HepG2 (cell line): ENCODE data around the gene SIRPA. TPM values are rescaled to one million over a fixed set of nuclear protein-coding genes. Genes with fewer than 3 reads are reported as not detected.
A peak's percentile ranks its signal among the peaks of the same experiment; 100 is the strongest.

Experiments
- AHDC1 ChIP-seq: sonication (generic); formaldehyde crosslinking; IDR thresholded peaks from 2 replicates; pipeline ENCODE4 v1.5.1; 2020; ENCODE audit warnings: mild to moderate bottlenecking, missing genetic modification reagents, borderline replicate concordance
- GMEB1 ChIP-seq: sonication (generic); formaldehyde crosslinking; IDR thresholded peaks from 2 replicates; pipeline ENCODE4 v1.5.1; 2020; ENCODE audit warnings: missing genetic modification reagents, mild to moderate bottlenecking, borderline replicate concordance
- PATZ1 ChIP-seq: sonication (generic); formaldehyde crosslinking; IDR thresholded peaks from 2 replicates; pipeline ENCODE4 v1.4.0; 2020; ENCODE audit warnings: missing genetic modification reagents
- RXRB ChIP-seq: IDR thresholded peaks from 2 replicates; pipeline ENCODE4 v1.6.1; 2016; ENCODE audit warnings: borderline replicate concordance, missing genetic modification reagents, missing compliant biosample characterization
- SP2 ChIP-seq: sonication (generic); formaldehyde crosslinking; IDR thresholded peaks from 2 replicates; pipeline ENCODE4 v1.5.1; 2020; ENCODE audit warnings: mild to moderate bottlenecking, missing genetic modification reagents
- TCF7 ChIP-seq: sonication (generic); IDR thresholded peaks from 2 replicates; pipeline ENCODE4 v1.6.1; 2016; ENCODE audit warnings: antibody characterized with exemption, low read depth
- U2AF1 ChIP-seq: fragments of 200-400 bp; formaldehyde crosslinking; optimal IDR thresholded peaks from 2 replicates; pipeline ENCODE3; 2017; ENCODE audit warnings: mild to moderate bottlenecking, low read depth, low read length
- ZC3H4 ChIP-seq: sonication (generic); formaldehyde crosslinking; IDR thresholded peaks from 2 replicates; pipeline ENCODE4 v1.4.0; 2020; ENCODE audit warnings: missing genetic modification reagents, borderline replicate concordance
- ZKSCAN1 ChIP-seq: fragments of 150-350 bp; IDR thresholded peaks from 2 replicates; pipeline ENCODE4 v1.6.1; 2014; ENCODE audit warnings: low read length
- ZNF318 ChIP-seq: sonication (generic); formaldehyde crosslinking; IDR thresholded peaks from 2 replicates; pipeline ENCODE4 v1.4.0; 2020; ENCODE audit warnings: mild to moderate bottlenecking, missing genetic modification reagents
- ZNF44 ChIP-seq: sonication (generic); formaldehyde crosslinking; IDR thresholded peaks from 2 replicates; pipeline ENCODE4 v1.5.1; 2020; ENCODE audit warnings: mild to moderate bottlenecking, missing genetic modification reagents
- ZNF709 ChIP-seq: sonication (generic); formaldehyde crosslinking; IDR thresholded peaks from 2 replicates; pipeline ENCODE4 v1.5.0; 2020; ENCODE audit warnings: mild to moderate bottlenecking, missing genetic modification reagents
- polyA plus RNA-seq, 8 experiments: library from polyadenylated mRNA; depleted of rRNA in 3 of 8; stranded (reverse) in 7 of 8; unstranded in 1 of 8; fragments of >200 nt; fragmentation: Illumina TruSeq in 4 of 8; extraction: Trizol in 4 of 8; gene quantifications; 2 replicates each; pipeline versions ENCODE4 v1.2.1 to v1.2.3, GENCODE V29; 2011 to 2016; ENCODE audit warnings: low read depth in 4 of 8, missing spikeins in 1 of 8, mixed read lengths in 1 of 8; ENCODE audit not compliant: insufficient read depth in 1 of 8
- total RNA-seq, 5 experiments: library from RNA; depleted of rRNA; stranded (reverse); fragments of >200 nt; fragmentation: Illumina TruSeq; extraction: Trizol; gene quantifications; 2 replicates each; pipeline ENCODE4 v1.2.3, GENCODE V29; 2016; ENCODE audit warnings: low read depth in 1 of 5

SIRPA gene
- total and polyA plus RNA-seq, 2 of the 13 experiments (the other 11 are each of a cell fraction or from before 2014, with no cell fraction given): 7.2 to 17.6 TPM

GRCh38 chr20:1900321-1900801, 5.2 kb downstream of the SIRPA start (continued):
- TF ChIP-seq SP2 (CRISPR knock-in tag): no peak
- no peak for TF ChIP-seq U2AF1
- TF ChIP-seq PATZ1 (CRISPR knock-in tag): peak; percentile 57
- TF ChIP-seq ZNF318: 0 out of 2 replicates have a peak, but pooled peaks have one; percentile 49
- TF ChIP-seq GMEB1 (CRISPR knock-in tag): no peak
- 0 out of 2 replicates have a peak, but pooled peaks have one; percentile 44 for TF ChIP-seq ZKSCAN1
- TF ChIP-seq AHDC1 (CRISPR knock-in tag): no peak
- TF ChIP-seq ZNF44 (CRISPR knock-in tag): no peak
- no peak for TF ChIP-seq ZC3H4 (CRISPR knock-in tag)
- no peak for TF ChIP-seq RXRB
- no peak for TF ChIP-seq TCF7
- no peak for TF ChIP-seq ZNF709 (CRISPR knock-in tag)
